Neural cell (in vitro differentiated cells): ENCODE results near the gene SSBP2.

Experiments
- CTCF ChIP-seq: fragments of 450-650 bp; IDR thresholded peaks from 2 replicates; pipeline ENCODE4 v1.5.1; 2014; ENCODE audit warnings: antibody characterized with exemption, mild to moderate bottlenecking, moderate library complexity; ENCODE audit not compliant: poor library complexity, severe bottlenecking
- POLR2AphosphoS5 ChIP-seq: IDR thresholded peaks from 2 replicates; pipeline ENCODE4 v1.6.1; 2012
- RAD21 ChIP-seq: fragments of 450-650 bp; conservative IDR thresholded peaks from 2 replicates; pipeline ENCODE4 v1.6.1; 2014; ENCODE audit warnings: antibody characterized with exemption, mild to moderate bottlenecking, moderate library complexity

- TF ChIP-seq CTCF (no peak), POLR2AphosphoS5 (no peak), RAD21 (no peak)
These were observed 2.5 kb upstream of the SSBP2 start for GRCh38 chr5:81753429-81753828.
